Bronchial epithelial cell (primary cell): ENCODE results near the gene KLHL6. TPM values are rescaled to one million over a fixed set of nuclear protein-coding genes. Genes with fewer than 3 reads are reported as not detected.
A peak's percentile ranks its signal among the peaks of the same experiment; 100 is the strongest.

Experiments
- DNase-seq: peaks from one replicate; pipeline ENCODE4 v3.0.0-alpha.2; 2010; ENCODE audit warnings: low read depth
- FAIRE-seq: peaks from 2 replicates; lab custom pipeline; 2011; peaks lifted over from hg19 to GRCh38; lab: Jason Lieb, UNC
- H3K27me3 ChIP-seq: 2 replicates; pipeline ENCODE4 v1.5.1; 2011; ENCODE audit warnings: low read length; ENCODE audit not compliant: control insufficient read depth, insufficient read depth
- H3K36me3 ChIP-seq: 2 replicates; pipeline ENCODE4 v1.5.1; 2011; ENCODE audit warnings: low read length; ENCODE audit not compliant: control insufficient read depth, insufficient read depth
- H3K4me3 ChIP-seq: 2 replicates; pipeline ENCODE4 v1.5.1; 2011; ENCODE audit warnings: mild to moderate bottlenecking, low read depth, low read length, control low read depth
- total RNA-seq: library from RNA; depleted of rRNA; stranded (reverse); fragments of >200 nt; gene quantifications from 2 replicates; pipeline ENCODE4 v1.2.1, GENCODE V29; 2014
- TF ChIP-seq, protein P1 (sequence below): IDR thresholded peaks from 2 replicates; pipeline ENCODE4 v1.5.1; 2011; ENCODE audit warnings: mild to moderate bottlenecking, moderate library complexity, low read length, control low read depth, inconsistent platforms; ENCODE audit not compliant: insufficient read depth, severe bottlenecking

The KLHL6 gene
- total RNA-seq, 1 donor from 2014 or later = under 0.01 TPM

DNA sequence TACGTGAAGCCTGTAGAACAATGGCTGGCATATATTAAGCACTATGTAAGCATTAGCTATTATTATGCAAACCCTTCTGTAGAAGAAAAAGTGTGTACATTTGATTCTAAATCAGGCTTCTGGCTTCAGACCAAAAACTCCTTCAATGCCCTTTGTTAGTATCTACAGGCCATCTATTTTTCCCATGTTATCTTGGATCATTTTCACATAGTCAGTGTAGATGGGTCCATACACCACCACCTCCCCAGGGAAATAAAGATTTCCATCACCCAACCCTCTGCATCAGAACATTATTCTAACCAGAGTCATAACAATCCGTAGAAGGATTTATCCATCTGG is 8.0 kb upstream of the KLHL6 start:
- no peak for FAIRE-seq
- Histone ChIP-seq H3K36me3 (no peaks in the 10 kb centered on the region), H3K27me3 (no peaks in the 10 kb centered on the region), H3K4me3 (no peak overlapping the region)
- DNase-seq = no peak
- TF ChIP-seq, protein P1, sequence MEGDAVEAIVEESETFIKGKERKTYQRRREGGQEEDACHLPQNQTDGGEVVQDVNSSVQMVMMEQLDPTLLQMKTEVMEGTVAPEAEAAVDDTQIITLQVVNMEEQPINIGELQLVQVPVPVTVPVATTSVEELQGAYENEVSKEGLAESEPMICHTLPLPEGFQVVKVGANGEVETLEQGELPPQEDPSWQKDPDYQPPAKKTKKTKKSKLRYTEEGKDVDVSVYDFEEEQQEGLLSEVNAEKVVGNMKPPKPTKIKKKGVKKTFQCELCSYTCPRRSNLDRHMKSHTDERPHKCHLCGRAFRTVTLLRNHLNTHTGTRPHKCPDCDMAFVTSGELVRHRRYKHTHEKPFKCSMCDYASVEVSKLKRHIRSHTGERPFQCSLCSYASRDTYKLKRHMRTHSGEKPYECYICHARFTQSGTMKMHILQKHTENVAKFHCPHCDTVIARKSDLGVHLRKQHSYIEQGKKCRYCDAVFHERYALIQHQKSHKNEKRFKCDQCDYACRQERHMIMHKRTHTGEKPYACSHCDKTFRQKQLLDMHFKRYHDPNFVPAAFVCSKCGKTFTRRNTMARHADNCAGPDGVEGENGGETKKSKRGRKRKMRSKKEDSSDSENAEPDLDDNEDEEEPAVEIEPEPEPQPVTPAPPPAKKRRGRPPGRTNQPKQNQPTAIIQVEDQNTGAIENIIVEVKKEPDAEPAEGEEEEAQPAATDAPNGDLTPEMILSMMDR = no peak

DNA sequence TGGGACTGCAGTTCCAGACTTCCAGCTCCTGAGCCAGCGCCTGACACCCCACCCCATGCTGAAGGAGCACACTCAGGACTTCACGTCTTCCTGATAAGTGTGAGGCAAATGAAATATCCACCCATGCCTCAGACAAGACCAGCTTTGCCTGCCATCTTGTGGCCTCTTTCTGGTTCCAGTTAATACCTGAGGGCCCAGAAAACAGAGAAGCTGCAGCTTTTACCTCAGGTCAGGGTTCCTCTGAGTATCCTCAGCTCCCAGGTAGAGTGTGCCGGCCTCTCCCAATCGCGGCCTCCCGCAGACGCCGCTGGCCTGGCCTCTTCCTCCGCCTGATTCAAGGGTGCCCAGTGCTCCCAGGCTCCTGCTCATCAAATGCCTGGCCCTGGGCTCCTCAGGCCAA is 5.1 kb upstream of the KLHL6 start:
- H3K4me3 ChIP-seq = no peak overlapping the region
- no peaks in the 10 kb centered on the region for H3K27me3 ChIP-seq
- FAIRE-seq (no peak), DNase-seq (peak; percentile 45)
- H3K36me3 ChIP-seq = no peaks in the 10 kb centered on the region
- TF ChIP-seq, protein P1 = peak; percentile 39

DNA sequence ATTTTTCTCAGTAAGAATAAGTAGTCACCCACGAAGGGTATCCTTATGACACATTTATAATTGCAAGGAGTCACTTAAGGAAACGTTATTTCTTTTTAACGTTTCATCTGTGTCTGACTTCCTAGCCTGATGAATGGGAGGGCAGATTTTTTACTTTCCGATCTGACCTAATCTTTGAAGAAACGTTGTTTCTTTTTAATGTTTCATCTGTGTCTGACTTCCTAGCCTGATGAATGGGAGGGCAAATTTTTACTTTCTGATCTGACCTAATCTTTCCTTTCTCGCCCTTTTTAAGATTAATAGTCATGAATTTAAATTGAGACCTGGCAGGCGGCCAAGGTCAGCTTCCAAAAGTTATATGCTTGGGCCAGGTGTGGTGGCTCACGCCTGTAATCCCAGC is 3.0 kb upstream of the KLHL6 start:
- Histone ChIP-seq H3K27me3 (no peaks in the 10 kb centered on the region), H3K36me3 (no peaks in the 10 kb centered on the region), H3K4me3 (no peak overlapping the region)
- FAIRE-seq (no peak), DNase-seq (no peak)
- TF ChIP-seq, protein P1 = no peak

DNA sequence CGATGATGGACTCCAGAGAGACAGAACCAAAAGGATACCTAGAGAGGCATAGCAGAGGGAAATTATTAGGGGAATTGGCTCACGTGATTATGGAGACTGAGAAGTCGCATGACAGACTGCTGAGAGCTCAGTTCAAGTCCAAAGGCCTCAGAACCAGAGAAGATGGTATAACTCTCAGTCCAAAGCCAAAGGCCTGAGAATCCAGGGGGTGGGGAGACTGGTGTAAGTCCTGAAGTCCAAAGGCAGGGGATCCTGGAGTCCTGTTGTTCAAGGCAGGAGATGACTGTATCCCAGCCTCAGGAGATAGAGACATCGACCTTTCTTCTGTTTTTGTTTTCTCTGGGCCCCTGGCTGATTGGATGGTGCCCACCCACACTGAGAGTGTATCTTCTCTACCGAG is 1.2 kb upstream of the KLHL6 start:
- H3K36me3 ChIP-seq = no peaks in the 10 kb centered on the region
- TF ChIP-seq, protein P1 = no peak
- H3K4me3 ChIP-seq = no peak overlapping the region
- no peak for FAIRE-seq
- no peak for DNase-seq
- no peaks in the 10 kb centered on the region for H3K27me3 ChIP-seq

DNA sequence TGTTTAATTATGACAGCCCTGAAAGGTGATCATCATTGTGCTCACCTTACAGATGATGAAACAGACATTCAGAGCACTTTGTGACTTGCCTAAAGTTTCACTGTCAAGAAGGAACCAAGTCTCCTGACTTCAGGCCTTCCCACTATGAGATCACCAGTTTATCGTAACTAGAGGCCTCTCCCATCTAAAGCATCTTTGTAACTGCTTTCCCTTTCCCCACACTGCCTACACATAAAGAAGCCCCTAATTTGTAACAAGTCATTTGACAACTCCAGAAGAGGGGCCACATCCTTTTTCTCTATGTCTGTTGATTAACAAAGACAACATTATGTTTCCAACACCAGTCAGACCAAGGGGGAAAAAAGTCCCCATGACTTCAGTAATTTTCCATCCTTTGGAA is 1.1 kb downstream of the KLHL6 start:
- Histone ChIP-seq H3K36me3 (no peaks in the 10 kb centered on the region), H3K4me3 (no peak overlapping the region), H3K27me3 (no peaks in the 10 kb centered on the region)
- TF ChIP-seq, protein P1 = no peak
- peak; percentile 17 for DNase-seq
- FAIRE-seq = no peak

DNA sequence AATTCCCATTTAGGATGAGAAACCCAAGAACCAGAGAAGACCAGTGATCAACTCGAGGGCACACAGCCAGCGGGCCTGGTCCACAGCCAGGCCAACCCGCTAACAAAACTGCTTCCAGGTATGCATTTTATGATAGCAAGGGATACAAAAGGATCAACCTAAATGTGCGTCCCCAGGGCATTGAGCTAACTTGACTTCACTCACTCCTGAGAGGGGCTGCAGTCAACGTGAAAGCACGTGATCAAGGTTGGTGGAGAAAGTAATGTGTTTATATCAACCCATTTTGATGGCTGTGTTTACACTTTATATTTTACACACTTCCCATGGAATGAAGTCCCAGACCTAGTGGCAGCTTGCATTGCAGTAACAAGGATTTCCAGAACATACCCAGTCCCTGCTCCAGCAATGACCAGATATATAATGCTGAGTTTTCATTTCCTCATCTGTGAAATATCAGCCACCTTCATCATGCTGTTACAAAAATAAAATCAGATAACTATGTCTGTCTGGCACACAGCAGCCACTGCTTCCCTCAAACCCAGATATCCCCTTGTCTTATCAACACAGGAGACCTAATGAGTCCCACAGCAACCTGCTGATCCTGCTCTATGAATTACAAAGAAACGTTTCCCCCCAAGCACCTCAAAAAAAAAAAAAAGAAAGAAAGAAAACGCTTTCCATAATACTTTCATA is 2.0 kb downstream of the KLHL6 start:
- FAIRE-seq (no peak), DNase-seq (no peak)
- H3K4me3 ChIP-seq = no peak overlapping the region

More for the DNA sequence above, 2.0 kb downstream of the KLHL6 start:
- Histone ChIP-seq H3K36me3 (no peaks in the 10 kb centered on the region), H3K27me3 (no peaks in the 10 kb centered on the region)
- TF ChIP-seq, protein P1 = no peak
